ENCODE results near the gene ZNF277.
A peak's percentile ranks its signal among the peaks of the same experiment; 100 is the strongest.

Gene ZNF277

GRCh38 chr7:112185005-112185834, 21.3 kb upstream of the ZNF277 start:
- no peak for DNase-seq (ENCODE audit: low read depth)
- no peak overlapping the region for H3K4me3 ChIP-seq (ENCODE audit: low read length)
- no peak for TF ChIP-seq CTCF (conservative IDR thresholded peaks at IDR 0.05; ENCODE audit: low read length)

GRCh38 chr7:112186300-112186699, 20.2 kb upstream of the ZNF277 start:
- no peak for DNase-seq (ENCODE audit: low read depth)
- H3K4me3 ChIP-seq (ENCODE audit: low read length), result no peak overlapping the region
- no peak for TF ChIP-seq CTCF (conservative IDR thresholded peaks at IDR 0.05; ENCODE audit: low read length)

- DNase-seq (ENCODE audit: low read depth), result no peak
- TF ChIP-seq CTCF (conservative IDR thresholded peaks at IDR 0.05; ENCODE audit: low read length), result no peak
- H3K4me3 ChIP-seq (ENCODE audit: low read length), result no peak overlapping the region
Observed at GRCh38 chr7:112188257-112188656, 18.2 kb upstream of the ZNF277 start.

- H3K4me3 ChIP-seq (ENCODE audit: low read length), result no peak overlapping the region
- no peak for TF ChIP-seq CTCF (conservative IDR thresholded peaks at IDR 0.05; ENCODE audit: low read length)
- DNase-seq (ENCODE audit: low read depth), result no peak
Observed at GRCh38 chr7:112189691-112190090, 16.8 kb upstream of the ZNF277 start.

GRCh38 chr7:112190120-112190519, 16.4 kb upstream of the ZNF277 start:
- TF ChIP-seq CTCF (conservative IDR thresholded peaks at IDR 0.05; ENCODE audit: low read length), result no peak
- no peak for DNase-seq (ENCODE audit: low read depth)
- H3K4me3 ChIP-seq (ENCODE audit: low read length), result no peak overlapping the region

- peak; percentile 24 for DNase-seq (ENCODE audit: low read depth)
- H3K4me3 ChIP-seq (ENCODE audit: low read length), result no peak overlapping the region
- no peak for TF ChIP-seq CTCF (conservative IDR thresholded peaks at IDR 0.05; ENCODE audit: low read length)
Observed at GRCh38 chr7:112192236-112193154, 14.0 kb upstream of the ZNF277 start.

All from AG10803 (cell line).